Activated T-cell treated with anti-CD3 and anti-CD28 coated beads, Interleukin-2, amount 50 U/mL, for 1 hour (primary cell): ENCODE results near the gene RXRB.
"Not testable (repeated sequence)": the region's sequence is repeated elsewhere in the genome, so short reads cannot be mapped to it uniquely, and the experiment has no call there.

Experiments
- DNase-seq: peaks from one replicate; pipeline ENCODE4 v3.0.0-alpha.2; 2020

The RXRB gene

GRCh38 chr6:33160728-33161344 is 39.6 kb downstream of the RXRB start:
- DNase-seq = no peak

DNA sequence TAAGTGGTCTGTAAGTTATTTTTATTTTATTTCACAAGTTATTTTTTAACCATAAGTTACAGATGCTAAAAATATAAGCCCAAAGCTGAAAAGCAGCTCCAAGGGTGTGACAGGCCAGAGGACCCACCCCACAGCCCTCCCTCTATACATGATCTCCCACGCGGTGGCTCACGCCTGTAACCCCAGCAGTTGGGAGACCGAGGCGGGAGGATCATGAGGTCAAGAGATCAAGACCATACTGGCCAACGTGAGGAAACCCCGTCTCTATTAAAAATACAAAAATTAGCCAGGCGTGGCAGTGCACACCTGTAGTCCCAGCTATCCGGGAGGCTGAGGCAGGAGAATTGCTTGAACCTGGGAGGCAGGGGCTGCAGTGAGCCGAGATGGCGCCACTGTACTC is 40.4 kb downstream of the RXRB start:
- no peak for DNase-seq

- DNase-seq = no peak
Measured at GRCh38 chr6:33156964-33157363, 43.5 kb downstream of the RXRB start.

- DNase-seq = no peak
Measured at GRCh38 chr6:33156561-33156960, 43.9 kb downstream of the RXRB start.

DNA sequence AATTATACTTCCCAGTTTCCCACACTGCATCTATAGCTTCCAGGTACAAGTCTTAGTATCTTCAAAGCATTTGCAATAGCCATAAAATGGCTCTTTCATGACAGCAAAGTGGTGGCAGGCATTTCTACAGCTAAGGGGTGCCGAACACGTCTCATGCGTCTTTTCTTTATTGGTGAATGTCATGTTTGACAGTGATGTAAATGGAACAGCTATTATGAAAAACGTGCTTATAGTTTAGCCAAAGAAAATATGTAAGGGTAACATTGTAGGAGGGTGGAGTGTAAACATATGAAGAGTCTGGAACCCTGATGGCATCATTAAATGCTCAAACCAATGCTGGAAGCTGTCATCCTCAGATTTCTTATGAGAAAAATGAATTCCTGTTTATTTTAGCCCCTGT is 46.1 kb downstream of the RXRB start:
- DNase-seq = no peak

DNA sequence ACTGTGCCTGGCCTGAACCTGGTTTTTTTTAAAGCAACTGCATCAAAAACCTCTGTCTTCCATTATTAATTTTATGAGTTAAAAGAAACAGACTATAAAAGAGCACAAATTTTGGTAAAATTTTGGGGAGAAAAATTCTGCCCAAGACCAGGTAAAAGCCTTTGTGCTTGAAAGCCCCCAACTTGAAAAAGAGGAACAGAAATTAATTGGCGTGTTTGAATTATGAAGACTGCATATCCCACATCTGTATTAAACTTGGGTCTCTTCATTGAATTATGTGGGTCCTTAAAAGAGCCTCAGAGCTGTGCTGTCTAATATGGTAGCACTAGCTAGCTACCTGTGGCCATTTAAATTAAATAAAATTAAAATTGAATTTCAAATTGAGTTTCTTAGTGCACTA is 49.4 kb downstream of the RXRB start:
- no peak for DNase-seq

GRCh38 chr6:33150560-33150959 is 49.9 kb downstream of the RXRB start:
- DNase-seq = not testable (repeated sequence)

GRCh38 chr6:33147807-33148666 is 52.4 kb downstream of the RXRB start:
- DNase-seq = no peak

DNA sequence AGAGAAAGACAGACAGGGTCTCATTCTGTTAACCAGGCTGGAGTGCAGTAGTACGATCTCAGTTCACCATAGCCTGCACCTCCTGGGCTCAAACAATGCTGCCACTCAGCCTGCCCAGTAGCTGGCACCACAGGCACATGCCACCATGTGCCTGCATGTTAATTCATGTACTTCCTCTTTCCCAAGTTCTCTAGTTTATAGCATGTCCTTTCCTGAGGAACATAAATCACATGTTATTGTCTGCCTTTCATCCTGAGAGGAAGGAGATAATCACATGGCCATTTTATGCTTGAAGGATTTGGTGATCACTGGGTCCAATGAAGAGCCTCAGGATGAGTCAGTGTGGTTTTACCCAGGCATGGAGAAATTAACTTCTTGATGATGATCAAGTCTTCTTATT is 56.1 kb downstream of the RXRB start:
- DNase-seq = no peak
